ENCODE data around the gene MICAL2. TPM values are rescaled to one million over a fixed set of nuclear protein-coding genes. Genes with fewer than 3 reads are reported as not detected.

Gene MICAL2
- total and polyA plus RNA-seq, 2 donors (not counting 3 experiments of a cell fraction or from before 2014, with no cell fraction given), result 67.6 to 200 TPM

DNA sequence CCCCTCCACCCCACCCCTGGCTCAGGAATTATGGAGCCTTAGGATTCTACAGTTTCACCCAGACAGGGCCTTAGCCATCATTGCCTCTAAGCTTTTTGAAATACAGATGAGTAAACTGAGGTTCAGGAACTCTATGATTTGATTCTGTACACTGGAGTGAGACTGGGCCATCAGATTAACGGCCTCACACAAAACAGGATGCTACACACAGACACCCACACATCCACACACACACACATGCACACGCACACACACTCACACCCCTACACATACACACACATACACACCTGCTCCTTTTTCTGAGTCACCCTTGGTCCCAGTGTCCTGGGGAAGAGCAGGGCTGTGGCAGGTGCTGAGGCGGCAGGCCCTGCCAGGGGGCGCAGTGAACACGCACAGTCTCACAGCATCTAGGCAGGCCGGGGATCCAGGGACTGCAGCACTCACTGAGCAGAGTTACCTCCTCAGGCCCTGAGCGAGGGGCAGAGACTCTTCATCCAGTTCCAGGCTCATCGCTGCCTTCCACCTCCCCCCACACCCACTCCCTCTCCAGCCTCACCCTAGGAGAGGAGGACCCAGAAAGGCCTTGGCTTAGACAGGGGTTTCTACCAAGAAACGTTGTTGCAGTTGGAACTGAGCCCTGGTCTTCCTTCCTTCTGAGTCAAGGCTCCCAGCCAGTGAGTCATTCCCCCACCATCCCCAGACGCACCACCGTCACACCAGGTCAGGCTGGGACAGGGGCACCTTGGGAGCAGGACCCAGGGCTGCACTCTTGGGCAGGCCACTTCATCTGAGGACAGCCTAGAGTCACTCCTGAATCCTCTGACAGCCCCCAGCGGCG is 177.2 kb downstream of the MICAL2 start:
- H3K27ac ChIP-seq (ENCODE audit: insufficient read depth, low read depth, low read length), result peak overlapping the region; percentile 97
- CTCF ChIA-PET, result interaction anchor here (0.6 to 7.9 kb wide), 36 partner anchors 10 to 1086 kb away, joined by 3 to 219 read pairs (median 6); partner anchors contain the start of gene PARVA
- H4K20me1 ChIP-seq (replicated peaks; ENCODE audit: control insufficient read depth, extremely low read depth, insufficient read depth, low read length), result no peaks in the 10 kb centered on the region
- no peaks in the 10 kb centered on the region for H3K79me2 ChIP-seq (ENCODE audit: control insufficient read depth, insufficient read depth, low read length)
- intact Hi-C loops (cut with micrococcal nuclease), result loop anchor here (1.0 to 5.0 kb wide), 12 partner anchors 44 to 607 kb away; partner anchors contain the start of gene USP47
- H3K9me1 ChIP-seq (replicated peaks; ENCODE audit: control insufficient read depth, extremely low read depth, insufficient read depth, low read length), result no peaks in the 10 kb centered on the region
- TF ChIP-seq MYC (IDR thresholded peaks at IDR 0.05; ENCODE audit: low read depth, low read length) (no peak), POLR2AphosphoS5 (IDR thresholded peaks at IDR 0.05; ENCODE audit: insufficient read depth, low read depth, low read length) (no peak), POLR2A (IDR thresholded peaks at IDR 0.05; ENCODE audit: low read depth, low read length) (peak; percentile 47), JUN (IDR thresholded peaks at IDR 0.05; ENCODE audit: borderline replicate concordance, insufficient read depth, insufficient read length, low read depth) (peak; percentile 49), GATA2 (IDR thresholded peaks at IDR 0.05; ENCODE audit: insufficient read depth, insufficient read length, low read depth, low read length) (no peak), FOS (IDR thresholded peaks at IDR 0.05; ENCODE audit: borderline replicate concordance, insufficient read depth, low read length) (peak; percentile 92), EZH2 (IDR thresholded peaks at IDR 0.05; ENCODE audit: borderline replicate concordance, low read depth, low read length, severe bottlenecking) (no peak)
- TF ChIP-seq, protein P1, sequence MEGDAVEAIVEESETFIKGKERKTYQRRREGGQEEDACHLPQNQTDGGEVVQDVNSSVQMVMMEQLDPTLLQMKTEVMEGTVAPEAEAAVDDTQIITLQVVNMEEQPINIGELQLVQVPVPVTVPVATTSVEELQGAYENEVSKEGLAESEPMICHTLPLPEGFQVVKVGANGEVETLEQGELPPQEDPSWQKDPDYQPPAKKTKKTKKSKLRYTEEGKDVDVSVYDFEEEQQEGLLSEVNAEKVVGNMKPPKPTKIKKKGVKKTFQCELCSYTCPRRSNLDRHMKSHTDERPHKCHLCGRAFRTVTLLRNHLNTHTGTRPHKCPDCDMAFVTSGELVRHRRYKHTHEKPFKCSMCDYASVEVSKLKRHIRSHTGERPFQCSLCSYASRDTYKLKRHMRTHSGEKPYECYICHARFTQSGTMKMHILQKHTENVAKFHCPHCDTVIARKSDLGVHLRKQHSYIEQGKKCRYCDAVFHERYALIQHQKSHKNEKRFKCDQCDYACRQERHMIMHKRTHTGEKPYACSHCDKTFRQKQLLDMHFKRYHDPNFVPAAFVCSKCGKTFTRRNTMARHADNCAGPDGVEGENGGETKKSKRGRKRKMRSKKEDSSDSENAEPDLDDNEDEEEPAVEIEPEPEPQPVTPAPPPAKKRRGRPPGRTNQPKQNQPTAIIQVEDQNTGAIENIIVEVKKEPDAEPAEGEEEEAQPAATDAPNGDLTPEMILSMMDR (IDR thresholded peaks at IDR 0.05; ENCODE audit: extremely low read depth in 1 of 2, insufficient read depth in 1 of 2, low read depth in 1 of 2, low read length in 2 of 2), result peak; percentile 65 to 80
- TF ChIP-seq, protein P2, sequence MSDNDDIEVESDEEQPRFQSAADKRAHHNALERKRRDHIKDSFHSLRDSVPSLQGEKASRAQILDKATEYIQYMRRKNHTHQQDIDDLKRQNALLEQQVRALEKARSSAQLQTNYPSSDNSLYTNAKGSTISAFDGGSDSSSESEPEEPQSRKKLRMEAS (IDR thresholded peaks at IDR 0.05; ENCODE audit: insufficient read depth, insufficient read length), result no peak
- H3K4me3 ChIP-seq (replicated peaks in 1 of 3; ENCODE audit: insufficient read depth in 1 of 3, low read depth in 1 of 3, low read length in 3 of 3), result peak overlapping the region in 1 of 3 experiments; percentile 45
- no peaks in the 10 kb centered on the region for H3K9me3 ChIP-seq (replicated peaks; ENCODE audit: control insufficient read depth, insufficient read depth, low read length)
- H3K4me2 ChIP-seq (ENCODE audit: insufficient read depth, low read length), result peak overlapping the region; percentile 53
- no peaks in the 10 kb centered on the region for H3K36me3 ChIP-seq (ENCODE audit: control insufficient read depth in 2 of 2, extremely low read depth in 1 of 2, insufficient read depth in 2 of 2, low read length in 2 of 2)
- no peaks in the 10 kb centered on the region for H3K27me3 ChIP-seq (ENCODE audit: control insufficient read depth in 2 of 2, insufficient read depth in 2 of 2, low read length in 2 of 2)
- peaks cover 44% of the 10 kb centered on the region for H3K4me1 ChIP-seq (ENCODE audit: control insufficient read depth, extremely low read depth, insufficient read depth, low read length)
- POLR2A ChIA-PET, result interaction anchor here (0.9 to 1.2 kb wide), 3 partner anchors 87 to 202 kb away, joined by 3 to 5 read pairs (median 4); no protein-coding TSS in a partner anchor
- peak overlapping the region; percentile 77 for H3K9ac ChIP-seq (replicated peaks; ENCODE audit: extremely low read depth, insufficient read depth, low read length)
- dilution Hi-C loops (cut with MboI; ENCODE audit: extremely low pct_ligation_motif_present, low sequenced_read_pairs), result no loop called here
- DNase-seq (ENCODE audit: low read depth, low spot score), result peak; percentile 95
- FAIRE-seq, result no peak
- peak overlapping the region; percentile 60 for H2AFZ ChIP-seq (ENCODE audit: low read depth, low read length)
- TSS peak; percentile 98 for BruUV-seq (replicated peaks)

All from endothelial cell of umbilical vein (primary cell).